GM12892 (cell line): ENCODE data around the gene GALNT13.

Source experiments
- POLR2A ChIP-seq: IDR thresholded peaks from 2 replicates; pipeline ENCODE4 v1.6.1; 2011; ENCODE audit warnings: low read depth, low read length, control low read depth
- POLR2AphosphoS5 ChIP-seq: IDR thresholded peaks from 2 replicates; pipeline ENCODE4 v1.6.1; 2011; ENCODE audit warnings: low read depth, low read length, control low read depth
- TAF1 ChIP-seq: IDR thresholded peaks from 2 replicates; pipeline ENCODE4 v1.6.1; 2011; ENCODE audit warnings: low read depth, mild to moderate bottlenecking, control low read depth, low read length, borderline replicate concordance

GRCh38 chr2:154422251-154422650, 550.5 kb downstream of the GALNT13 start:
- TF ChIP-seq POLR2A (no peak), POLR2AphosphoS5 (no peak), TAF1 (no peak)
